H9 (cell line): ENCODE results near the gene ZNF121. TPM values are rescaled to one million over a fixed set of nuclear protein-coding genes. Genes with fewer than 3 reads are reported as not detected.

Experiments used
- DNase-seq: peaks from one replicate; pipeline ENCODE4 v3.0.0-alpha.2; 2017
- H2AFZ ChIP-seq: one replicate; pipeline ENCODE4 v1.6.1; 2013; ENCODE audit warnings: mild to moderate bottlenecking, low read length, control low read depth, moderate library complexity
- H2AK5ac ChIP-seq: 2 replicates; pipeline ENCODE4 v1.6.1; 2013; ENCODE audit warnings: low read length, control low read depth, mixed read lengths; ENCODE audit not compliant: insufficient read length
- H2BK120ac ChIP-seq: one replicate; pipeline ENCODE4 v1.6.1; 2013; ENCODE audit warnings: low read depth, mild to moderate bottlenecking, low read length, control low read depth, inconsistent platforms; ENCODE audit not compliant: poor library complexity, severe bottlenecking
- H2BK12ac ChIP-seq: 2 replicates; pipeline ENCODE4 v1.6.1; 2013; ENCODE audit warnings: low read length, control low read depth, mixed read lengths, low read depth; ENCODE audit not compliant: insufficient read length
- H2BK15ac ChIP-seq: 2 replicates; pipeline ENCODE4 v1.6.1; 2013; ENCODE audit warnings: low read depth, low read length, control low read depth
- H2BK20ac ChIP-seq: one replicate; pipeline ENCODE4 v1.6.1; 2013; ENCODE audit warnings: low read depth, mild to moderate bottlenecking, low read length, control low read depth, inconsistent platforms; ENCODE audit not compliant: poor library complexity, severe bottlenecking
- H2BK5ac ChIP-seq: 2 replicates; pipeline ENCODE4 v1.6.1; 2013; ENCODE audit warnings: low read length, control low read depth, mixed read lengths; ENCODE audit not compliant: insufficient read length
- H3K14ac ChIP-seq: 2 replicates; pipeline ENCODE4 v1.6.1; 2013; ENCODE audit warnings: low read length, control low read depth; ENCODE audit not compliant: insufficient read depth
- H3K18ac ChIP-seq: 2 replicates; pipeline ENCODE4 v1.6.1; 2013; ENCODE audit warnings: low read depth, mild to moderate bottlenecking, mixed read lengths, low read length, control low read depth; ENCODE audit not compliant: insufficient read length
- H3K23ac ChIP-seq: 2 replicates; pipeline ENCODE4 v1.6.1; 2013; ENCODE audit warnings: low read length, control low read depth, mixed read lengths, low read depth; ENCODE audit not compliant: insufficient read length
- H3K23me2 ChIP-seq: 2 replicates; pipeline ENCODE4 v1.6.1; 2013; ENCODE audit warnings: low read depth, mild to moderate bottlenecking, mixed read lengths, low read length, control low read depth; ENCODE audit not compliant: insufficient read length, poor library complexity, severe bottlenecking
- H3K27ac ChIP-seq: 2 replicates; pipeline ENCODE4 v1.5.1; 2013; ENCODE audit warnings: low read length, control low read depth, mixed read lengths, low read depth; ENCODE audit not compliant: insufficient read length
- H3K27me3 ChIP-seq: 2 replicates; pipeline ENCODE4 v1.6.1; 2013; ENCODE audit warnings: low read length, control low read depth, inconsistent platforms; ENCODE audit not compliant: insufficient read depth
- H3K4ac ChIP-seq: 2 replicates; pipeline ENCODE4 v1.6.1; 2013; ENCODE audit warnings: low read depth, mild to moderate bottlenecking, control low read depth, inconsistent platforms, low read length, moderate library complexity
- H3K4me1 ChIP-seq: 2 replicates; pipeline ENCODE4 v1.6.1; 2013; ENCODE audit warnings: low read length, control low read depth, inconsistent platforms; ENCODE audit not compliant: insufficient read depth
- H3K4me2 ChIP-seq: 2 replicates; pipeline ENCODE4 v1.6.1; 2013; ENCODE audit warnings: low read length, control low read depth, mixed read lengths; ENCODE audit not compliant: insufficient read length, insufficient read depth
- H3K56ac ChIP-seq: 2 replicates; pipeline ENCODE4 v1.6.1; 2013; ENCODE audit warnings: low read depth, mild to moderate bottlenecking, mixed read lengths, low read length, control low read depth; ENCODE audit not compliant: insufficient read length
- H3K79me1 ChIP-seq: 2 replicates; pipeline ENCODE4 v1.6.1; 2013; ENCODE audit warnings: low read depth, mild to moderate bottlenecking, moderate library complexity, low read length, control low read depth, inconsistent platforms; ENCODE audit not compliant: insufficient read depth, poor library complexity, severe bottlenecking
- H3K79me2 ChIP-seq: 2 replicates; pipeline ENCODE4 v1.6.1; 2013; ENCODE audit warnings: low read length, control low read depth, inconsistent platforms; ENCODE audit not compliant: insufficient read depth
- H3K9ac ChIP-seq: 2 replicates; pipeline ENCODE4 v1.6.1; 2013; ENCODE audit warnings: low read length, control low read depth, mixed read lengths; ENCODE audit not compliant: insufficient read length; ENCODE audit errors: extremely low read depth
- H3K9me3 ChIP-seq: one replicate; pipeline ENCODE4 v1.6.1; 2013; ENCODE audit warnings: low read depth, low read length, inconsistent platforms; ENCODE audit not compliant: control insufficient read depth
- H3T11ph ChIP-seq: one replicate; pipeline ENCODE4 v1.6.1; 2013; ENCODE audit warnings: mild to moderate bottlenecking, low read length, control low read depth, inconsistent platforms
- H4K20me1 ChIP-seq: one replicate; pipeline ENCODE4 v1.6.1; 2013; ENCODE audit not compliant: control insufficient read depth, insufficient read length, insufficient read depth
- H4K5ac ChIP-seq: 2 replicates; pipeline ENCODE4 v1.6.1; 2013; ENCODE audit warnings: low read depth, mild to moderate bottlenecking, mixed read lengths, low read length, control low read depth; ENCODE audit not compliant: insufficient read length
- H4K8ac ChIP-seq: replicated peaks from 2 replicates; pipeline ENCODE4 v1.6.1; 2013; ENCODE audit warnings: low read length, control low read depth, mixed read lengths, low read depth; ENCODE audit not compliant: insufficient read length
- H4K91ac ChIP-seq: 2 replicates; pipeline ENCODE4 v1.6.1; 2013; ENCODE audit warnings: low read depth, mild to moderate bottlenecking, moderate library complexity, mixed read lengths, low read length, control low read depth; ENCODE audit not compliant: insufficient read length
- H3K27ac Mint-ChIP-seq, 3 experiments: 2 replicates in 2 of 3; 3 replicates in 1 of 3; pipeline ENCODE4 v1.8.0; 2020 to 2021; ENCODE audit warnings: mixed read lengths in 3 of 3, mild to moderate bottlenecking in 1 of 3, moderate library complexity in 1 of 3
- H3K27me3 Mint-ChIP-seq: 2 replicates; pipeline ENCODE4 v1.8.0; 2021; ENCODE audit warnings: low read depth, mild to moderate bottlenecking, moderate library complexity, mixed read lengths
- H3K36me3 Mint-ChIP-seq, 3 experiments: 2 replicates in 2 of 3; 3 replicates in 1 of 3; pipeline ENCODE4 v1.8.0; 2020 to 2021; ENCODE audit warnings: low read depth in 3 of 3, mixed read lengths in 3 of 3; ENCODE audit not compliant: insufficient read depth in 1 of 3
- H3K4me1 Mint-ChIP-seq, 2 experiments: 2 replicates each; pipeline ENCODE4 v1.8.0; 2020; ENCODE audit warnings: mixed read lengths in 2 of 2
- H3K4me3 Mint-ChIP-seq, 2 experiments: 2 replicates in 1 of 2; 3 replicates in 1 of 2; pipeline ENCODE4 v1.8.0; 2020 to 2021; ENCODE audit warnings: mild to moderate bottlenecking in 2 of 2, mixed read lengths in 2 of 2, moderate library complexity in 1 of 2
- H3K9me3 Mint-ChIP-seq, 2 experiments: 2 replicates in 1 of 2; 3 replicates in 1 of 2; pipeline ENCODE4 v1.8.0; 2020; ENCODE audit warnings: mild to moderate bottlenecking in 2 of 2, mixed read lengths in 2 of 2, moderate library complexity in 1 of 2
- WGBS: extraction: QIAGEN DNeasy Blood & Tissue Kit; methylation state at CpG from one replicate; pipeline ENCODE4 v1.1.7; 2013; ENCODE audit warnings: missing lambda C conversion rate, low lambda C conversion rate, mixed read lengths; ENCODE audit not compliant: insufficient read length; ENCODE audit errors: extremely low coverage; 5-methylcytosine and 5-hydroxymethylcytosine counted together
- total RNA-seq: library from RNA; stranded (reverse); gene quantifications from 2 replicates; pipeline ENCODE4 v1.2.1, GENCODE V29; 2021
- TF ChIP-seq, protein P1 (sequence below): fragments of 200-600 bp; sonication (generic); conservative IDR thresholded peaks from 3 replicates; pipeline ENCODE4 v1.8.0; 2021; ENCODE audit warnings: antibody characterized with exemption, mild to moderate bottlenecking

Gene ZNF121
- total RNA-seq, 1 experiment from 2014 or later = 171 TPM

DNA sequence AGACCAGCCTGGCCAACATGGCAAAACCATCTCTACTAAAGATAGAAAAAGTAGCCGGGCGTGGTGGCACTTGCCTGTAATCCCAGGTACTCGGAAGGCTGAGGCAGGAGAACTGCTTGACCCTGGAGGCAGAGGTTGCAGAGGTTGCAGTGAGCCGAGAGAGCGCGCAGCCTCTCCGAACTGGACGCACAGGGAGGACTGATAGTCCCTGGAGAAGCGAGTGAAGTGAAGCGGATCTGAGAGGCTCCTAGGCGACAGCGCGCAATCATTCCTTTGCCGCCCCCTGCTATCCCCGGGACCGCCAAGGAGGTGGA, 36.5 kb upstream of the ZNF121 start:
- Histone ChIP-seq H3K4me1 (no peaks in the 10 kb centered on the region; the same call in 1 of the 2 replicates), H3K9ac (peak overlapping the region; percentile 89), H4K20me1 (no peaks in the 10 kb centered on the region), H3T11ph (no peak overlapping the region), H2BK5ac (peak overlapping the region; percentile 61), H3K79me1 (peaks cover 6% of the 10 kb centered on the region), H2AFZ (no peak overlapping the region), H2BK12ac (no peak overlapping the region), H2BK15ac (no peak overlapping the region), H4K8ac (no peak overlapping the region), H2AK5ac (no peak overlapping the region), H3K23me2 (peaks cover 5% of the 10 kb centered on the region), H3K4ac (no peak overlapping the region), H3K9me3 (no peaks in the 10 kb centered on the region), H3K27ac (peak overlapping the region; percentile 71), H3K79me2 (peaks cover 9% of the 10 kb centered on the region; the same call in 1 of the 2 replicates), H3K27me3 (no peaks in the 10 kb centered on the region; the same call in 1 of the 2 replicates), H2BK120ac (no peak overlapping the region), H3K23ac (no peak overlapping the region), H3K56ac (peak overlapping the region; percentile 55), H4K5ac (peak overlapping the region; percentile 48), H3K18ac (peak overlapping the region; percentile 97), H2BK20ac (no peak overlapping the region), H3K14ac (peak overlapping the region; percentile 95), H4K91ac (no peak overlapping the region), H3K4me2 (peak overlapping the region; percentile 62)
- Mint-ChIP-seq H3K4me1 (peaks cover 15 to 20% of the 10 kb centered on the region in 2 experiments), H3K27me3 (no peaks in the 10 kb centered on the region), H3K4me3 (peak overlapping the region; percentile 94 to 100), H3K36me3 (peaks cover 33 to 40% (median 36%) of the 10 kb centered on the region in 3 experiments), H3K9me3 (peaks cover 0 to 4% of the 10 kb centered on the region in 2 experiments; a peak in 1 of 5 replicates), H3K27ac (peak overlapping the region; percentile 100)
- no CpG with 5 or more reads among the region's 16 CpGs for WGBS
- TF ChIP-seq, protein P1, sequence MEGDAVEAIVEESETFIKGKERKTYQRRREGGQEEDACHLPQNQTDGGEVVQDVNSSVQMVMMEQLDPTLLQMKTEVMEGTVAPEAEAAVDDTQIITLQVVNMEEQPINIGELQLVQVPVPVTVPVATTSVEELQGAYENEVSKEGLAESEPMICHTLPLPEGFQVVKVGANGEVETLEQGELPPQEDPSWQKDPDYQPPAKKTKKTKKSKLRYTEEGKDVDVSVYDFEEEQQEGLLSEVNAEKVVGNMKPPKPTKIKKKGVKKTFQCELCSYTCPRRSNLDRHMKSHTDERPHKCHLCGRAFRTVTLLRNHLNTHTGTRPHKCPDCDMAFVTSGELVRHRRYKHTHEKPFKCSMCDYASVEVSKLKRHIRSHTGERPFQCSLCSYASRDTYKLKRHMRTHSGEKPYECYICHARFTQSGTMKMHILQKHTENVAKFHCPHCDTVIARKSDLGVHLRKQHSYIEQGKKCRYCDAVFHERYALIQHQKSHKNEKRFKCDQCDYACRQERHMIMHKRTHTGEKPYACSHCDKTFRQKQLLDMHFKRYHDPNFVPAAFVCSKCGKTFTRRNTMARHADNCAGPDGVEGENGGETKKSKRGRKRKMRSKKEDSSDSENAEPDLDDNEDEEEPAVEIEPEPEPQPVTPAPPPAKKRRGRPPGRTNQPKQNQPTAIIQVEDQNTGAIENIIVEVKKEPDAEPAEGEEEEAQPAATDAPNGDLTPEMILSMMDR = no peak
- no peak for DNase-seq
